Osteoblast (primary cell): ENCODE measurements around the gene SH3PXD2B. TPM values are rescaled to one million over a fixed set of nuclear protein-coding genes. Genes with fewer than 3 reads are reported as not detected.

Source experiments
- DNase-seq: peaks from one replicate; pipeline ENCODE4 v3.0.0; 2011; ENCODE audit warnings: low spot score, mixed read lengths; ENCODE audit not compliant: insufficient read length; ENCODE audit errors: missing footprints
- H2AFZ ChIP-seq: 2 replicates; pipeline ENCODE4 v1.6.0; 2011; ENCODE audit warnings: mild to moderate bottlenecking, low read length
- H3K27ac ChIP-seq: 2 replicates; pipeline ENCODE4 v1.5.1; 2011; ENCODE audit warnings: mild to moderate bottlenecking, low read depth, low read length, moderate library complexity
- H3K27me3 ChIP-seq: 2 replicates; pipeline ENCODE4 v1.6.0; 2012; ENCODE audit warnings: mild to moderate bottlenecking, control low read depth, inconsistent platforms, low read length, moderate library complexity; ENCODE audit not compliant: insufficient read depth
- H3K36me3 ChIP-seq: 2 replicates; pipeline ENCODE4 v1.5.1; 2011; ENCODE audit warnings: mild to moderate bottlenecking, low read length, control low read depth, moderate library complexity; ENCODE audit not compliant: insufficient read depth
- H3K4me1 ChIP-seq: 2 replicates; pipeline ENCODE4 v1.5.1; 2011; ENCODE audit warnings: mild to moderate bottlenecking, low read length, control low read depth, moderate library complexity; ENCODE audit not compliant: insufficient read depth
- H3K4me2 ChIP-seq: 2 replicates; pipeline ENCODE4 v1.6.0; 2011; ENCODE audit warnings: mild to moderate bottlenecking, low read length; ENCODE audit not compliant: insufficient read depth
- H3K4me3 ChIP-seq: fragments of 200-600 bp; sonication (generic); 3 replicates; pipeline ENCODE4 v1.5.1; 2012; ENCODE audit warnings: mild to moderate bottlenecking, low read length, inconsistent platforms; ENCODE audit not compliant: insufficient read depth
- H3K79me2 ChIP-seq: 2 replicates; pipeline ENCODE4 v1.6.0; 2012; ENCODE audit warnings: mild to moderate bottlenecking, low read length, control low read depth, inconsistent platforms; ENCODE audit not compliant: insufficient read depth
- H3K9me3 ChIP-seq: 2 replicates; pipeline ENCODE4 v1.5.1; 2011; ENCODE audit warnings: low read depth, low read length, control low read depth
- H4K20me1 ChIP-seq: 2 replicates; pipeline ENCODE4 v1.6.0; 2012; ENCODE audit warnings: mild to moderate bottlenecking, low read length, control low read depth; ENCODE audit not compliant: insufficient read depth
- total RNA-seq: library from RNA; depleted of rRNA; stranded (reverse); fragments of >200 nt; gene quantifications from 2 replicates; pipeline ENCODE4 v1.2.3, GENCODE V29; 2012
- TF ChIP-seq, protein P1 (sequence below): IDR thresholded peaks from 2 replicates; pipeline ENCODE4 v1.5.1; 2011; ENCODE audit warnings: mild to moderate bottlenecking, low read depth, low read length, moderate library complexity; ENCODE audit errors: extremely low read depth

Gene SH3PXD2B
- total RNA-seq, 1 donor, result 58.3 TPM

DNA sequence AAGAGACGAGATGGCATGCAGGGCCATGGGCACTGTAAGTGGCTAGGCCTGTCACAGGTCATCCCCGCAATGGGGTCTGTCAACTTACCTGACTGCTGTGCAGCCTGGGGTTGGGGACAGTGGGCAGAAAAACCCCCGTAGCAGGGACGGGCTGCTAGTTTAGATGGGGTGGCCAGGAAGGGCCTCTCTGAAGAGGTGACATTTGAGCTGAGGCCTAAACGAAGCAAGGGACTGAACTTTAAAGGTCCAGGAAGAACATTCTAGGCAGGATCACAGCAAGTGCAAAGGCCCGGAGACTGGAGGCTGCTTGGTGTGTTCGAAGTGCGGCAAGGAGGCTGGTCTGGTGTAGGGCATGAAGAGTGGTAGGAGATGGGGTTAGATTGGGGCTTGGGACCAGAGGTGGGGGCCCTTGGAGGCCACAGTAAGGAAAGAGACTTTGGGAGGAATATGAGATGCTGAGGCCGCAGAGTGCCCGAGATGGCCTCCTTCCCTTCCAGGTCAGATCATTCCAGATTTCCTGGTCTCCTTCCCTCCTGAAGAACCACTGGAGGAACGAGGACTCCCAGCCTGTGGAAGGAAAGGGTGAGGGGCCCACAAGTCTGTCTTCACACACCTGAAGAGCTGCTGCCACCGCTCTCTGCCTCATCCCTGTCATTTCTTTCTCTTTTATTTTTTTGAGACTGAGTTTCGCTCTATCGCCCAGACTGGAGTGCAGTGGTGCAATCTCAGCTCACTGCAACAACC, 37.9 kb upstream of the SH3PXD2B start:
- DNase-seq, result no peak
- H2AFZ ChIP-seq, result no peak overlapping the region
- peaks cover 9% of the 10 kb centered on the region for H3K27me3 ChIP-seq
- H3K36me3 ChIP-seq, result no peaks in the 10 kb centered on the region
- no peak overlapping the region for H3K27ac ChIP-seq
- no peak overlapping the region for H3K4me3 ChIP-seq
- TF ChIP-seq, protein P1, sequence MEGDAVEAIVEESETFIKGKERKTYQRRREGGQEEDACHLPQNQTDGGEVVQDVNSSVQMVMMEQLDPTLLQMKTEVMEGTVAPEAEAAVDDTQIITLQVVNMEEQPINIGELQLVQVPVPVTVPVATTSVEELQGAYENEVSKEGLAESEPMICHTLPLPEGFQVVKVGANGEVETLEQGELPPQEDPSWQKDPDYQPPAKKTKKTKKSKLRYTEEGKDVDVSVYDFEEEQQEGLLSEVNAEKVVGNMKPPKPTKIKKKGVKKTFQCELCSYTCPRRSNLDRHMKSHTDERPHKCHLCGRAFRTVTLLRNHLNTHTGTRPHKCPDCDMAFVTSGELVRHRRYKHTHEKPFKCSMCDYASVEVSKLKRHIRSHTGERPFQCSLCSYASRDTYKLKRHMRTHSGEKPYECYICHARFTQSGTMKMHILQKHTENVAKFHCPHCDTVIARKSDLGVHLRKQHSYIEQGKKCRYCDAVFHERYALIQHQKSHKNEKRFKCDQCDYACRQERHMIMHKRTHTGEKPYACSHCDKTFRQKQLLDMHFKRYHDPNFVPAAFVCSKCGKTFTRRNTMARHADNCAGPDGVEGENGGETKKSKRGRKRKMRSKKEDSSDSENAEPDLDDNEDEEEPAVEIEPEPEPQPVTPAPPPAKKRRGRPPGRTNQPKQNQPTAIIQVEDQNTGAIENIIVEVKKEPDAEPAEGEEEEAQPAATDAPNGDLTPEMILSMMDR, result no peak
- no peaks in the 10 kb centered on the region for H3K79me2 ChIP-seq
- no peaks in the 10 kb centered on the region for H3K9me3 ChIP-seq
- H4K20me1 ChIP-seq, result no peaks in the 10 kb centered on the region
- H3K4me1 ChIP-seq, result peaks cover 11% of the 10 kb centered on the region
- no peak overlapping the region for H3K4me2 ChIP-seq

DNA sequence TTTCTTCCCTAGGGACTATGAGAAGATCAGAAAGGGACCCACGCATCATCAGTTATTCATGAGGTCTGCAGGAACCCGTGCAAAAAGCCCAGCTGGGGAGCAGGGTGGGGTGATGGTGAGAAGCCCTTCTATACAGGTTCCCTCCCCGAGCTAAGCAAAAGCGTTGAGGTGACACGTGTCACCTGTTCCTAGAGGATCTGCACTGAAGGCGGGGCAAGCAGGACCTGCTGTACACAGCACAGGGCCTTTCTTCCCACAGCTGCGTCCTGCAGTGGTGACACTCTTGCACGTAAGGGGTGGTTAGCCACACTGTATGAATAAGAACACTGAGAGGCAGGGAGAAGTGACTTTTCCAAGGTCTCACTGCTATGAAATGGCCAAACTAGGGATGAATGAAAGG, 37.2 kb upstream of the SH3PXD2B start:
- Histone ChIP-seq H3K4me1 (peaks cover 4% of the 10 kb centered on the region), H2AFZ (no peak overlapping the region), H3K27ac (no peak overlapping the region), H3K27me3 (peaks cover 9% of the 10 kb centered on the region), H3K4me3 (no peak overlapping the region), H3K36me3 (no peaks in the 10 kb centered on the region), H3K79me2 (no peaks in the 10 kb centered on the region), H3K4me2 (no peak overlapping the region), H4K20me1 (no peaks in the 10 kb centered on the region), H3K9me3 (no peaks in the 10 kb centered on the region)
- TF ChIP-seq, protein P1, result no peak
- DNase-seq, result no peak

DNA sequence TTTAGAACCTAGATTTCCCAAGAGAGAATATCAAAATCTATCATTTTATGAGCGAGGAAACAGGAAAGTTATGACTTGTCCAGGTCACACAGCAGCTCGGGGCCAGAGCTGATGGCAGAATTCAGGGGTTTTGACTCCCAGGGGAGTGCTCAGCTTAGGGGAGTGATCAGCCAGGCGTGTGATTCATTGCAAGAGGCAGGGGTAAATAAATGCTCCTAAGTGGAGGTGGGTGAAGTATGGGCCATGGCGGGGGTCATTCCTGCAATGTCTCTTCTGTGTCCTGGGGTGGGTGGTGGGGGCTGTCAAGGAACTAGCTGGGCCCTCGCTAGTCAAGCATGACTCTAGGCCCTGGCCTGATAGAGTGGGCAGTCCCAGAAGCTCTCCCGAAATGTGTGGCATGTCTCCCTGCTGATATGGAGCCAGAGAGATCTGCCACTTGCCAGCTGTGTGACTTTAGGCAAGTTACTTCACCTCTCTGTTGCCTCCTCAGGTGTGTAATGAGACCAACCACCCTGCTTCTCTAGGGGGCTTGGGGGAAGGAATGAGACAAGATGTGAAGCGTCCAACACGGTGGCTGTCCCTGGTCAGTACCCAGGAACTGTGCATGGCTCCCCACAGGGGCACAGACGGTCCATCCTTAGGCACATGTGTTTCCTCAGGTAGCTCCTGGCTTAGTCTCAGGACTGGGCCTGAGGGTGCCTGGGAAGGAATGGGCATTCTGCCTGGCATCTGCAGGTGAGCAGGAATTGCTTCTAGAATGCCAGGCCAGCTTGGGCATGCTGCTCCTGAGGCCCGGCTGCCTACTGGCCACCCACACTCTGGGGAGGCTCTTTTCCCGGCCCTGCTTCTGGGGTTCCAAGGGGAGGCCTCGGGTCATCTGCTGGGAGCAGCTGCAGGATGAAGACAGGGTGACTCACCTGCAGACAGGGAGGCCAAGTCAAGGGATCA, 36.5 kb upstream of the SH3PXD2B start:
- Histone ChIP-seq H3K79me2 (no peaks in the 10 kb centered on the region), H3K9me3 (no peaks in the 10 kb centered on the region), H3K4me2 (no peak overlapping the region), H3K27ac (no peak overlapping the region), H3K4me1 (peaks cover 3% of the 10 kb centered on the region), H3K4me3 (no peak overlapping the region), H4K20me1 (no peaks in the 10 kb centered on the region), H3K36me3 (no peaks in the 10 kb centered on the region), H3K27me3 (peaks cover 9% of the 10 kb centered on the region), H2AFZ (no peak overlapping the region)
- TF ChIP-seq, protein P1, result no peak
- DNase-seq, result peak; percentile 90

DNA sequence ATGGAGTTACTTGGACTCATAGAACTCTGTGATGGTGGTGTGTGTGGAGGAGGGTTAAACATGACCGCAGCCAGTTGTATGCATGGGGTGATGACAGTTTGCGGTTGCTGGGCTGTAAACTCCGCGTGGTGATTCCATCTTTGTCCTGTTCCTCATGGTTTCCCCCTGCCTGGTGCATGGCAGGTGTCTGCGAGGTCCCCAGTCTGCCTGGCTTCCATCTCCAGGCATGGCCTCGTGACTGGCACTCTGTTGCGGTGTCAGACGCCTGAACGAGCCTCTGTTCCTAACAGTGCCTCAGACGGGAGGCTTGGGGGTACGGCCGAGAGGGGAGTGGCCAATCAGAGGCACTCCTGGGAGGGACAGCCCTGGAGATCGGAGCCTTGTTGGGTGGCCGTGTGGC, 33.9 kb upstream of the SH3PXD2B start:
- Histone ChIP-seq H3K27ac (no peak overlapping the region), H3K4me3 (no peak overlapping the region), H3K79me2 (no peaks in the 10 kb centered on the region), H3K9me3 (no peaks in the 10 kb centered on the region), H3K4me2 (no peak overlapping the region), H3K4me1 (peaks cover 3% of the 10 kb centered on the region), H3K27me3 (peaks cover 3% of the 10 kb centered on the region), H2AFZ (no peak overlapping the region), H4K20me1 (no peaks in the 10 kb centered on the region), H3K36me3 (no peaks in the 10 kb centered on the region)
- DNase-seq, result no peak
- TF ChIP-seq, protein P1, result no peak
